ENCODE data around the gene CACNB1.

CACNB1 gene

DNA sequence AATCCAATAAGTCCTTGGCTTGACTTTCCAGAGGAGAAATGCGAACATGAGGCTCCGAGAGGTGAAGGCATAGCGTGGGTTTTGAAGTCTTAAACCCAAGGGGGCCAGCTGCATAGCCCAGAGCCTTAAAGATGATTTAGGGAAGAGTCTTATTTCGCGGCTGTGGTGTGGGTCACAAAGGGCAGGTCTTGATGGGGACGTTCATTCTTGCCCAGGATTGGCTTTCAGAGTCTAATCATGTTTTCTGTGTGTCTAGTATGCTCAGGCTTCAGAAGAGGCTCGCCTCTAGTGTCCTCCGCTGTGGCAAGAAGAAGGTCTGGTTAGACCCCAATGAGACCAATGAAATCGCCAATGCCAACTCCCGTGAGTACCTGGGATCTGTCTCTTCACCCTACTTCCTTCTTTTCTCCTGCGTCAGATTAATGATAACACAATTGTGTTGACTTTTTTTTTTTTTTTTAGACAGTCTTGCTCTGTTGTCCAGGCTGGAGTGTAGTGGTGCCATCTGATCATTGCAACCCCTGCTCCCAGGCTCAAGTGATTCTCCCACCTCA lies 3.6 kb upstream of the CACNB1 start:
- DNase-seq (ENCODE audit: low spot score) = no peak

DNA sequence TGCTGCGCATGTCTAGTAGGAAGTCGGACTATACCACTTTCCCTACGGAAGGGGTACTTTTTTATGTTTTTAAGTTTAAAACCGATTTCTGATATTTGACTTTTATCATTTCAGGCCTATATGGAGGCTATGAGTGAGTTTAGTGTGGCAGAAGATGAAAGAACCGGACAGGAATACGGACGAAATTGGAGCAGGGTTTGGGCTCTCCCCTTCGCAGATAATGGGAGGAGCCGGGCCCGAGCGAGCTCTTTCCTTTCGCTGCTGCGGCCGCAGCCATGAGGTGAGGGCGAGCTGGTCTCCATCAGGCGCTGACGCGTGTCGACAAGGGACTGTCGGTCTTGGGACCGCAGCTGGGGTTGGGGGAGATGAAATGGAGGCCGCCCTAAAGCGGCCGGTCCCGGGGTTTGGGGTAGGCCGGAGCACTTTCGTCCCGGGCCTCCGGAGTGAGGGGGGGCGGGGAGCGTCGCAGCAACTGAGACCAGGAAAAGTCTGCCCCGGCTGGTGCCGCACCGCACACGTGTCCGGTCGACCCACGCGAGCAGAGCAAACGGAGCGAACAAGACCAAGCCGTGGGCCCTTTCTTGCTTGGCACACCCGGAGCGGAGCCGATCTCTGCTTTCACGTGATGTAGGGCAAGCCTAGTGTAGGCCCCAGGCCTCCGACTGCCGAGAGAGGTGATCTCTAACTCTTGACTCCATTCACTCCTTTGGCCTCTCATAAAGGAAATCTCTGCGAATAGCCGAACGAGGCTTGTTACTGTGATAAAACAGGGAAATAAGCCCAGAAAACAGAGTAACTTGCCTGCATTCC lies 2.8 kb upstream of the CACNB1 start, which contains the start of gene RPL19:
RPL19 (plus strand) TSS at position 214 of the 810 bp plus-strand sequence; CDS start at position 276, 62 bp downstream.
- peak; percentile 92 for DNase-seq (ENCODE audit: low spot score)

DNA sequence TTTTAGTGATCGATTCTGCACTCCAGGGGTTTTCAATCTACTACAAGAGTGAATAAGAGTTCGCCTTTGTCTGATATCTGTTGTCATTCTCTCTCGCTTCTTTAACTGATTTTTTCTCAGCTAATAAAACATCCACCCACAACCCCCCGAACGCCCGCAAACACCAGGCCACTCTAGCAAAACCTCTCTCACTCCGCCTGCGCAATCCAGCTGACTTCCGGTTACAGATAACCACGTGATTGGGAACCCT lies 2.3 kb upstream of the CACNB1 start:
- DNase-seq (ENCODE audit: low spot score) = peak; percentile 99

DNA sequence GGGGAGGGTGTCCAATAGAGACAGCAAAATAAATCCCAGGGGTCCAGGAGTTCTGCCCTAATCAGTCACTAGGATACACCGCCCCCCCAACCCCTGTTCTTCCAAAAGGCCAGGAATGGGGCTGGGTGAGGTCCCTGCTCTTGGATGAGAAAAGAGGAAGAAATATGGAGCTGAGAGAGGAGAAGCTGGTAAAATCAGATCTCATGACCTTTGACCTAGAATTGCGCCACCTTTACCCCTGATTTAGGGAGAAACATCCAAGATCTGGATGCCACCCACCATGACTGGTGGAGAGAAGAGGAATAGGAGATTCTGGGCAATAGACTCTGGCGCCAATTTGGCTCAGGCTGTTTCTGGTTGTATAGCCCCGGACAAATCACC lies 707 bp upstream of the CACNB1 start:
- DNase-seq (ENCODE audit: low spot score) = no peak

DNA sequence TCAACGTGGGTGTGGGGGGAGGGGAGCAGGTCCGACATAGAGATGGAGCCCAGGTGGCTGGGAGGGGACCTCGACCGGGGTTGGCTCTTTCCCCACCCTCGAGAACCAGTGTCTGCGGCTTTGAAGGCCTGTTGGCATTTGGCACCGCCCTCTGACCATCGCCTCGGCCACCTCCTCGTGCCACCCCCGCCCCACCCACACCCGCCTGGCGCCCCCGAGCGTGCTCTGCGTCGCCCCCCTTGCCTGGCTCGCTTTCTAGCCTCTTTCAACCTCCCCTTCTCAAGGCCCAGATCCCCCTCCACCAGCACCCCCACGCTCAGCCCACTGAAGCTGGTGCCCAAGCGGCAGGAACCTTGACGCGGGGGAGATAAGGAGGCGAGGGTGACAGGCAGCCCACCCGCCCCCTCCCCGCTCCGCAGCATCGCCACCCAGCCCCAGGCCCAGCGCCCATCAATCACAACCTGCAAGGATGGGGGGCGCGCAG lies 619 bp downstream of the CACNB1 start:
- no peak for DNase-seq (ENCODE audit: low spot score)

DNA sequence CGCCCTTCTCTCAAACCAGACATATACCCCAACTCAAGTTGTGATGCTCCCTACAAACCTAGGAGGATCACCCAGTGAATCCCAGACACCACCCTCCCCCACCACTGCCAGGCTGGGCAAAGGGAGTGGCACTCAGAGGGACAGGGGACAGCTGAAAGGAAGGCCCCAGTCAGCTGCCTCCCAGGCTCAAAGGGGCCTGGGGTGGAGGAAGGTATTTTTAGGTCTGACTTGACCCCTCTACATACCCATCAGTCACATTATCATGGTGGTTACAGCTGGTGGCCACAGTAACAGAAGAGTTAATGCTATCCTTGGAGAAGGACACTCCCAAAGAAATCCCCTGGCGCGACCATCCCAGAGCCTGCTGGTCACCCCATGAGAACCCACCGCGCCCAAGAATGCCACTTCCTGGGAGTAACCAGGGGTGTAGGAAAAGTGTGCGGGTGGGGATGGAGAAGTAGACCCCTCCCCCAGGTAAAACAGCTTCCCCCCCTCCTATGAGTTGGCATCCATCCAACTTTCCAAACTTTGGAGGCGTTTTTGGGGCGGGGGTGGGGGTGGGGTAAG lies 1.1 kb downstream of the CACNB1 start:
- no peak for DNase-seq (ENCODE audit: low spot score)

DNA sequence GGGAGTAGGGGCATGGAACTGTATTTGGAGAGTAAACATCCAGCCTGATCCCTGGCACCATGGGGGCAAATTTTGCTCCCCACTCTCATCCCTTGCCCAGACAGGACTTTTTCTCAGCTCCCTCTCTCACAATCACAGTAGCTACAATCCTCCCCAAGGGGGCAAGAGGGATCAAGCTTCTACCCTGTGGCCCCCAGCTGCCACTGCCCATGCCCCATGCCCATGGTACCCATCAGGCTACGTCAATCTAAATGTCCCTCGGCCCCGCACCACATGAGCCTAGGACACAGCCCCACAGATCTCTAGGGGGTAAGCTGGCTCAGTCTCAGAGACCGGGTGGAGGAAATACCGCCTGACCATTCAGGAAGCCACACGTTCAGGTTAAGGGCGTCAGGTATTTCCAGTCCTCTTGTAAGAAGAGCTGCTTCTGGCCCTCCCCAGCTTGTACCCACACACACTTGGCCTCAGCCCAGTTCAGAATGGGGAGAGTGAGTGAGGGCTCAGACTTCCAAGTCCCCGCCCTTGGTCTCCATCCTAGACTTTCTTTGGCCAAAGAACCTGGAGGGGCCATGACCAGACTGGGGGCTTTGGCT lies 1.8 kb downstream of the CACNB1 start:
- no peak for DNase-seq (ENCODE audit: low spot score)

DNA sequence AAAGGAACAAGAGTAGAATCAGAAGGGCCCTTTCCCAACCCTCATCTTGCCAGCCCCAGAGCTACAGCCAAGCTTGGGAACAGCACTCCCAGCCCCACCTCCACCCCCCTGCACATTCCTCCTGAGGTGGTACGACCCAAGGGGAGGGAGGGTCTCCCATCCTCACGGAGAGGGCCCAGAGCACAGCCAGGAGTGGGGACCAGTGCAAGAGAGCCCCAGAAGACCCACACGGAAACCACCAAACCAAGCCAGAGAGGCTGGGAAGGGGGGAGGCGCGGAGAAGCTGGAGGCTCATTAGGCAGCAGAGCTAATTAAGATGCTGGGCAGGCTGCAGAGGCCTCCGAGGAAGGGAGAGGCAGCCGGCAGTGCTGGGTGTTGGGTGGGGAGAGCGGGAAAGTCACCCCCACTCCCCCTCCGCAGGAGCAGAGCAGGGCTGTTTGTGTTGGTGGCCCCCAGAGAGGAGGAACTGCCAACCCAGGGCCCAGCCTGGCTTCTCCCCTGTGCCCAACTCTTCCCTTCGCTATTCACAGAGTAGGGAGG lies 2.4 kb downstream of the CACNB1 start:
- DNase-seq (ENCODE audit: low spot score) = no peak

DNA sequence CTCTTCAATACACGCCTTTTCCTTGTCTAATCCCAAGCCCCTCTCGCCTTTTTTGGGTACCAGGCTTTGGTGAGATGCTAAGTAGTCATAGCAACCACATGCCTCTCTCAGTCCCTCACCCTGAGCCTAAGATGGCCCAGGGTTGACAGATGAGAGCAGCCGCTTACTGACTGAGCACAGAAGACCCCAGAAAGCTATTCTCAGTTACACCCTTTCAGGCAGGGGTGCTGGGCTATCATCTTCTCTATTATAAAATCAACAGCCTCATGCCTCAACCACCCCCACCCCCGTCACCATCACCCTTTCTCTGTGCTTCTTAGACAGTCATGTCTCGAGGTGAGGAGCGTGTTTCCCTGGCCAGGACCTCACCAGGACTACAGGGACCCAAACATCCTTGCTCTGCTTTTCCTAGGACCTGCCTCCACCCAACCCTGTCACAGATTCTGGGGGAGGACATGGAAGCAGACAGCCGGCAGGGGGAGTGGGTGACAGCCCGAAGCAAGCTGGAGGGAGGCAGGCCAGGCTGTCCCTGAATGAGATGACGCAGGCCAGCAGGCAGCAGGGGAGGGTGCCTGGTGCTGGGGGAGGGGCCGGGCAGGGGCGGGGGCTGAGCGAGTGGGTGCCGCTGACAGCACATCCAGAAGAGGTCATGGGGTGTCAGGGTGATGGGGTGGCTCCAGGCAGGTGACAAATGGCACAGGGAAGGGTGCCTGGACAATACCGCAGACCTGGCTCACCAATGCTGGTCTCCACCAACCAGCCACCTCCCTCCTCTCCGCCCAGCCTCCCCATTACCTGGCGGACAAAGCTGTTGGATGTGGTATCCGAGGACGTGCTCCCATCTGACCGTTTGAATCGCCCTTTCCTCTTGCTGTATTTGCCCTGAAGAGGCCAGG lies 3.1 kb downstream of the CACNB1 start:
- DNase-seq (ENCODE audit: low spot score) = no peak

DNA sequence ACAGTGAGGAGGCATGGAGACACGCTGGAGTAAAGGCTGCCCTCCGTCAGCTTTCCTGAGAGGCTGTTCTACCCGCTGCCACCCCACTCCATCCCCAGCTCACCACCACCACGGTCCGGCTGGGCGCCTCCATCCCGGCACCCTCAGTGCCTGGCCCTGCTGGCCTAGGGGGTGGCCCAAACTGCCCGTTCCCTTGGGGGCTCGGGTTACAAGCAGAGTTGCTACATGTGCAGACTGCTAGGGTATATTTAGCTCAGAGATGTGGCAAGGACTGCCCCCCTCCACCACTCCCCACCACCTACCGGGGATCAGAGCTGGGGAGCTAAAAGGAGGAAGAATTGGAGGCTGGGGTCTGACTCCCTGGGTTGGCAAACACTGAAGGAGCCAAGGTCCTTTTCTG lies 4.1 kb downstream of the CACNB1 start:
- DNase-seq (ENCODE audit: low spot score) = no peak

DNA sequence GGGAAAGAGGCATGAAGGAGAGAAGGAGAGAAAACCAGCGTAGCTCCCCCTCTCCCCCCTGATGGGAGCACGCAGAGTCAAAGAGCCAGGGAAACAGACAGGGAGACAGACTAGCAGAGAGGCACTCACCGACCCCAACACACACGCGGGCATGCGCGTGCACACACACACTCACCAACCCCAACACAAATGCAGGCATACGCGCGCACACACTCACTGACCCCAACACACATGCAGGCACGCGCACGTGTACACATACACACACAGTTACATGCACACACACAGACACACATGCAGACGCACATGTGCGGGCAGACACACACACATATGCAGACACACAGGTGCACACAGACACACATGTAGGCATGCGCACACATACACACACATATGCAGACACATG lies 4.6 kb downstream of the CACNB1 start:
- DNase-seq (ENCODE audit: low spot score) = no peak

DNA sequence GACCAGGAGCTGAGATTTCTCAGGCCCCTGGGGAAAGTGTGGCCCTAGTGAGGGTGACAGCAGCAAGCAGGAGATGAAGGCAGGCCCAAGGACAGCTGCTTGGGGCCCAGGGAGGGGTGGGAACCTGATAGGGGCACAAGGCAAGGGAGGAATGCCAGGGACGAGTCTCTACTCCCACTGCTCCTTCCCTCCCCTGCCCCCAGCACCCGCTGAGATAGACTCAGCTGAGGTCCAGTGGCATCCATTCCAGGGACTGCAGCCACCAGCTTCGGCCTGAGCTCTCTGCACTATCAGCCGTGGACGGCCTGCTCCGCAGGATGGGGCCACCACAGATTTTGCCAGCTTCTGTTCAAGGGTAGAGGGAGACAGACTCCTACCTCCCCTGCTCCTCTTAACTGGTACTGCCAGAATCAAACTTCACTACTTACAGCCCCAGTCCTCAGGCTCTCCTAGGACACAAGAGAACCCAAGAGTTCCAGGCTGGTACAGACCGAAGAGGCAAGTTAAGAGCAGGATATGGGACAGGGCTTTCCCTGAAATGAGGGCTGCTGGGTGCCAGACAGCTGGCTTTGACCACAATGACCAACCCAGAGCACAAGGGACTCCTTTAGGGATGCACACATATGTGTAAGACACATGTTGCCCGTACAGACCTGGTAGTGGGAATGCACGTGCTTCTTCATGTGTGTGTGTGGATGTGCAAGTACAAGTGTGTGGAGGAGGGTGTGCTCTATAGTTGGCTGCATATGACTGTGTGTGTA lies 5.5 kb downstream of the CACNB1 start:
- DNase-seq (ENCODE audit: low spot score) = no peak

DNA sequence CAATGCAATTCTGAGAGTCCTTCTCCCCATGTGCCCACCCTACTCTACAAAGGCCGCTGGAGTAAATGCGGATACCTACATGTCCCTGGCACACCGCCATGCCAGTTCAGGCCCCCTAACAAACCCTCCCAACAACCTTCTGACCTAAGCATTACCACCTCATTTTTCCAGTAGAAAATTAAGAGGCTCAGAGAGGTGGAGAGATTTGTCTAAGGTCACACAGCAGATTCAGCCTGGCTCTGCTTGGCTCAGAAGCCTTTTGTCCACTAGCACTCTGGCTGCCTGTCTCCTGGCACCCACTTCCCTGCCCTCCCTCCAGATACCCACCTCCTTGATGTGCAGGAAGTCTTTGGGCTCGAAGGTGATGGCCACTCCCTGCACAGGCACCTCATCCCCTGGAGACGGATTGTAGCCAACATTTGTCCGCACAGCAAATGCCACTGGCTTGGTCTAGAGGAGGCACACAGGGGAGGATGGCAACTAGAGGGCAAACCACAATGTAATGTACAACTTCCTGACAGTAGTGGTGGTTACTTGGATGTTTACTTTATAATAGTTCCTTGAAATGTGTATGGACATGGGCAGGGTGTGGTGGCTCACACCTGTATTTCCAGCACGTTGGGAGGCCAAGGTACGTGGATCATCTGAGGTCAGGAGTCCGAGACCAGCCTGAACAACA lies 10.2 kb downstream of the CACNB1 start:
- DNase-seq (ENCODE audit: low spot score) = no peak

DNA sequence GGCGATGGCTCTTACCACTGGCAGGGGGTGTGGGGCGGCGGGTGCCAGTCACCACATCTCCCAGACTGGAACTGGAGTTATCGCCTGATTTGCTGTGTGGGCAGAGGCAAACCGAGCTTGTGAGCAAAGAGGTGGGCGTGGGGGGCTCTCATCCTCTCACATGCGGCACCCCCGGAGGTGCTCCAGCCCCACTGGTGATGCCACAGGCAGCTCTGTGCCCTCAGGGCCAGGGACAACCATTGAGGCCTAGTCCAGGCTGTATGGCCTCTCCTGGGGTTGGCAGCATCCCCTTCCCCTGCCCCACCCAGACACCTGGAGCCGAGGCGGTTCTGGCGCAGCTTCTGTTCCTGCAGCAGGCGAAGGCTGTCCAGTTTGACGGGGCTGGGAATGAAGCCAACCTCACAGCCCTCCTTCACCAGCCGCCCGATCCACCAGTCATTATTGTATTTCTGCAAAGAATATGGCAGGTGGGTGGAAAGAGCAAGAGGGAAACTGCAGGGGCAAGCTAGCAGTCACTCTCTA lies 10.9 kb downstream of the CACNB1 start:
- DNase-seq (ENCODE audit: low spot score) = no peak

DNA sequence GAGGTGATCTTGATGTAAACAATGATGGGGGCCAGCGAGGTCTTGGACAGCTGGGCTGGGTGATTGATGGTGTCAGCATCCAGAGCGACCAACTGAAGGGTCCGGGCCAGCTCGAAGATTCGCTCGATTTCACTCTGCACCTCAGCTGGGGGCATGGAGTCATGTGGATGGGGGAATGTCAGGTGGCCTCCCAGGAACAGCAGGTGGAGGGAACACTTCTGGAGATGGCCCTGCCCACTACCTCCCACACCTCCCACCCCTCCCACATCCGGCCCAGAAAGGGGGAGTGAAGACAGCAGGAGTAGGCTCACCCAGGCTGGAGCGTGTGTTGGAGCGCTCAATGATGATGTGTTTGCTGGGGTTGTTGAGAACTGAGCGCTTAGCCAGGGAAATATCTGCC lies 13.7 kb downstream of the CACNB1 start:
- DNase-seq (ENCODE audit: low spot score) = no peak

DNA sequence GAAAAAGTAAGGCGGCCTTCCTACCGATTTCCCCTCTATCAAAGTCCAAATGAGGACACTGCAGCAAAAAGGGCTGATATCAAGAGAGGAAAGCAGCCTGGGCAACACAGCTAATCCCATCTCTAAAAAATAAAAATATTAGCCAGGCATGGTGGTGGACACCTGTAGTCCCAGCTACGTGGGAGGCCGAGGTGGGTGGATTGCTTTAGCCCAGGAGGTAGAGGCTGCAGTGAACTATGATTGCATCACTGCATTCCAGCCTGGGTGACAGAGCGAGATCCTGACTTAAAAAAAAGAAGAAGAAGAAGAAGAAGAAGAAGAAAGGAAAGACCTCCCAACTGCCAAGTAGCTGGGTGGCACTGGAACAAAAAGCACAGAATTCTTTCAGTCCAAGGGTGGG lies 14.4 kb downstream of the CACNB1 start:
- DNase-seq (ENCODE audit: low spot score) = no peak

DNA sequence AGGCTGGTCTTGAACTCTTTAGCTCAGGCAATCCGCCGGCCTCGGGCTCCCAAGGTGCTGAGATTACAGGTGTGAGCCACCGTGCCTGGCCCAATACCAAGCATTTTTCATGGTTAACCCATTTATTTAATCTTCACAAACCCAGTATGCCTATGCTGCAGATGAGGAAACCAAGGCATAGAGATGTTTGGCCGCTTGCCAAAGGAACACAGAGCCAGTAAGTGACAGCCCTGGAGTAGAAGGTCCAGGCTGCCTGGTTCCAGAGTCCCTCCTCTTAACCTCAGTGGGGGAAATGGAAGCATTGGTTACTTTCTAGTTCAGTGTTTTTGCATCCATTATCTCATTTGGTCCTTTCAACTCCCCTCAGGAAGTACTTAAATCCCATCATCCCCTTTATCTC lies 16.2 kb downstream of the CACNB1 start:
- DNase-seq (ENCODE audit: low spot score) = no peak

DNA sequence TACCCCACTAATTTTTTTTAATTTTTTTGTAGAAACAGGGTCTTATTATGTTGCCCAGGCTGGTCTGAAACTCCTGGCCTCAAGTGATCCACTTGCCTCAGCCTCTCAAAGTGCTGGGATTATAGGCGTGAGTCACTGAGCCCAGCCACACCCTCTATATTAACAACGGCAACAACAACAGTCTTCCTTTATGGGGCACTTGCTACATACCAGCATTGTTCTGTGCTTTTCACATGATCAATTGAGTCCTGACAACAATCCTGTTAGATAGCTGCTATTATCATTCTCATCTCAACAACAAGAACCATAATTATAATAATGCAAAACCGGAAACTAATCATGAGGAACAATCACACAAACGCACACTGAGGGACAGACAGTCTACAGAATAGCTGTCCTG lies 18.9 kb downstream of the CACNB1 start:
- DNase-seq (ENCODE audit: low spot score) = peak; percentile 72

DNA sequence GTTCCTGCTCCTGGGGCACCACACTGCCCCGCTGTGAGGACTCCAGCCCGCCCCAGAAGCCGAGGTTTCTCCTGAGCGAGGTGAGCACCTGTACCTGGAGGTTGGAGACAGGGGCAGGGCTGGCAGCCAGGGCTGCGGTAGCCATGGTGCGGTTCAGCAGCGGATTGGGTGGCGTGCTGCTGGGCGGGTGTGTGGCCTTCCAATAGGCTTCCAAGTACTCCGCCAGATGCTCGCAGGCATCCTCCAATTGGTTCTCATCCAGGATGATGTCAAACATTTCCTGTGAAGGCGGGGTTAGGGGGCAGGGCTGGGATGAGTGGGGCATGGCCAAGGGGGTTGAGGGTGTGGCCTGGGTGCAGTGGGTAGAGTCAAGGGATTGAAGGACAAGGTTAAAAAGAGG lies 20.2 kb downstream of the CACNB1 start:
- DNase-seq (ENCODE audit: low spot score) = no peak

DNA sequence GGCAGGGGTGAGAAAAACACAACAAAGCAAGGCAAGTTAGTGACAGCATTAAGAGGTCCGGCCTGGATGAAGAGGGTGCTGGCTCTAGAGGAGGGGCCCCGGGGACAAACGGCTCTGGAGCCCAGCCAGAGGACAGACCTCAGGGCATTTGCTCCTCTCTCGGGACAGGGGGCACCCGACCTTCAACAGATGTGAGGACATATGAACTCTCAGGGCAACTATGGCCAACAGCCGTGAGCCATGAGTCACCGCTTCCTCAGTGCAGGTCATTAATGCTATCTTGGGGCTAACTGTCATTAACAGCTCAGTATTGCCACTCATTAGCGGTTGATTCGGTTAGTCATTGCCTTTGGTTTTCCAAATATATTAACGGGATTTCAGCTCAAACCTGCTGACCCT lies 21.8 kb downstream of the CACNB1 start:
- DNase-seq (ENCODE audit: low spot score) = no peak

Measured in COLO829 (cell line).